Activated CD4-positive, alpha-beta T cell treated with anti-CD3 and anti-CD28 coated beads, Interleukin-2, amount 50 U/mL, for 16 hours (primary cell): Measurements from ENCODE around the gene PSD.
A peak's percentile ranks its signal among the peaks of the same experiment; 100 is the strongest.

Experiments
- DNase-seq: peaks from one replicate; pipeline ENCODE4 v3.0.0-alpha.2; 2020

The PSD gene

DNA sequence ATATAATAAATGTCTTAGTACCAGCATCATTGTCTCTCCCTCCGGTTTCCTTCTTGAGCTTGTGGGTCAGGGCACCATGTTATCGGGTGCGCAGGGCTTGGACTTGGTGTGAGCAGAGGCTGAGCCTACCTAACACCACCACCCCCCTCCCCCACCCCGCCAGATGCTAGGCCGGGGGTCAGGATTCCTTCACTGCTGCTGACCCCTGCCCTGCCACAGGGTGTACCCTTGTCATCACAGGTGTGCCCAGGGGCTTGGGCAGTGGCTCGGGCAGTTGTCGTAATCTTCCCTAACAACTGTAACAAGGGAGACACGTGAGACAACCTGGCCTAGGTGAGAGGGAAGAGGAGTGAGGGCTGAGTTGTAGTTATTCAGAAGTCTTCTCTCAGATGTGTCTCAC, 35.7 kb downstream of the PSD start:
- DNase-seq: no peak

DNA sequence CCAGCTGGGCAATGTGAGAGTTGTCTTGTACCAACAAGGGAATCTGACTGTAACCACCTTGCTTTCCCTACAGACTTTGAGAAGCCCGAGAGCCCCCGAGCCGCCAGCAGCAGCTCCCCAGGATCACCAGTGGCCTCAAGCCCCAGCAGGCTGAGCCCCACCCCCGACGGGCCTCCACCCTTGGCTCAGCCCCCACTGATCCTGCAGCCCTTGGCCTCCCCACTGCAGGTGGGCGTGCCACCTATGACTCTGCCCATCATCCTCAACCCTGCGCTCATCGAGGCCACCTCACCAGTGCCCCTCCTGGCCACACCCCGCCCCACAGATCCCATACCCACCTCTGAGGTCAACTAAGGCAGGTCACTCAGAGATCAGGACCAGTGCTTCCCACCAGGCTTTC, 36.6 kb downstream of the PSD start:
- no peak for DNase-seq

DNA sequence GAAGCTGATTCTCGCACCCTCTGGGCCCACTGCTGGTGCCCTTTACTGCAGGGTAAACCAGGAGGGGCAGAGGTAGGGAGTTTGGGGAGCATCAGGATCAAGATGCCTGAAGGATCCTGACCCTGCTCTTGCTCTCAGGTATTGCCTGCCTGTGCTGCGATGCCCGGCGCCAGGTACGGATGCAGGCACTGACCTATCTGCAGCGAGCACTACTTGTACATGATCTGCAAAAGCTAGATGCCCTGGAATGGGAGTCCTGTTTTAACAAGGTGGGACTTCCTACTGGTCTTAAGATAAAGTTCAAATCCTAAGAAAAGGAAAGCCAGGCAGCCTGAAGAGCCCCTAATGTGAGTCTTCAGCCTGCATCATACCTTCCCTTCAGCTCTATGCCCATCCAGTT, 39.2 kb downstream of the PSD start:
- no peak for DNase-seq

DNA sequence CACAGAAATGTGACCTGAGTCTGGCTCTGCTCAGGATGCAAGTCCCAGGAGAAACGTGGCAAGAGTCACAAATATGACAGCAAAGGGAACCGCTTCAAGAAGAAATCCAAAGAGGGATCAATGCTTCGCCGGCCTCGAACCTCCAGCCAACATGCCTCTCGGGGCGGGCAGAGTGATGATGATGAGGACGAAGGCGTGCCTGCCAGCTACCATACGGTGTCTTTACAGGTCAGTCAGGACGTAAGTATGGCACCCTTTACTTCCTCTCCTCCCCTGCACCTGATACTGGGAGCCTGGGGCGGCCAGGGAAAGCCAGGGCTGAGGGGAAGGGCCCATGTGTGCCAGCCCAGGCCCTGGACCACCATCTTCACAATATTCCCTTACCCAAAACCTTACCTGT, 41.7 kb downstream of the PSD start:
- no peak for DNase-seq

DNA sequence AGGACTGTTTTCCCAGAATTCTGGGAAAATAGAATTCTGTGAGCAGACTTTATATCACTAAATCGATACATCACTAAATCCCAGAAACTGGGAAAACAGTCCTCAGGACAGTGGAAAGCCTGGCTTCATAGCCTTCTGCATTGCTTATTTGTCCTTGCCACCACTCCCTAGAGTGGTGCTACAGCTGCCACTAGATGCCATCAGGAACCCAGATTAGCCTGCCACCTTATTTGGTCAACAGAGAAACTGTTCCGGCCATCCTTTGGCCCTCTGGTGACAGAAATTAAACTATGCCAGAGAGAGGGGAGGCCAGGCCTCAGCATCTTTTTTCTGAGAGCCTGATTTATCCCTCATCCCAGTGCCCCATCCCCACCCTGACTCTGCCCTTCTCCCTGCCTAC, 42.7 kb downstream of the PSD start:
- DNase-seq: no peak

DNA sequence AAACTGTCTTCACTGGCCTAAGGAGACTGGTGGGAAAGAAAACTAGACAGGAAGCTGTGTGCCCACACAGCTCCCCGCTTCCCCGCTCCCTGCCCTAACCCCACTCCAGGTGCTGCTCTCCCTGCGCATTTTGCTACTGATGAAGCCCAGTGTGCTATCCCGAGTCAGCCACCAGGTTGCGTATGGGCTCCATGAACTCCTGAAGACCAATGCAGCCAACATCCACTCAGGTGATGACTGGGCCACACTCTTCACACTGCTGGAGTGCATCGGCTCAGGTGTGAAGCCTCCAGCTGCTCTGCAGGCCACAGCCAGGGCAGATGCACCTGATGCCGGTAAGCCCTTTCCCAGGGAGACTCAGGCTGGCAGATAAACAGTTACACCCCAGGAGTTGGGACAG, 43.3 kb downstream of the PSD start:
- DNase-seq: no peak

DNA sequence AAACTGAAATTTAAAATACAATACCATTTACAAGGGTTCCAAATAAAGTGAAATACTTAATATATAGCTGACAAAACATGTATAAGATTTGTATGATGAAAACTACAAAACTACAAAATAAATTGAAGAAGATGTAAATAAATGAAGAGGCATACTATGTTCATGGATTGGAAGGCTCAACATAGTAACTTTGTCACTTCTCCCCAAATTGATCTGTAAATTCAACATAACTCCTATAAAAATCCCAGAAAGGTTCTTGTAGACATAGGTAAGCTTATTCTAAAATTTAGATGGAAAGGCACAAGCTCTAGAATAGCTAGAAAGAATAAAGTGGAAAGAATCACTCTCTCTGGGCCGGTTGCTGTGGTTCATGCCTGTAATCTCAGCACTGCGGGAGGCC, 47.3 kb downstream of the PSD start:
- no peak for DNase-seq

DNA sequence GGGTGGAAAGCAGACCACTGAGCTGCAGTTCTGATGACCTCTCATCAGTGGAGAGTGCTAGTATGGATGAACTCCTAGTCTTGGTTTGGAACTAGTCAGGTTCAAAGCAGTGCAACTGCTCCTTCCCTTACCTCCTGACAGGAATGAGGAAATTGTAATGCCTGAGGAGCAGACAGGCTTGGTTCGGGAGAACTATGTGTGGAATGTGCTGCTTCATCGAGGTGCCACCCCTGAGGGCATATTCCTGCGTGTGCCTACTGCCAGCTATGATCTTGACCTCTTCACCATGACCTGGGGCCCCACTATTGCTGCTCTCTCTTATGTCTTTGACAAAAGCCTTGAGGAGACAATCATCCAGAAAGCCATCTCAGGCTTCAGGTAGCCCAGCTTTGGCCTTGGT, 50.5 kb downstream of the PSD start:
- DNase-seq: no peak

DNA sequence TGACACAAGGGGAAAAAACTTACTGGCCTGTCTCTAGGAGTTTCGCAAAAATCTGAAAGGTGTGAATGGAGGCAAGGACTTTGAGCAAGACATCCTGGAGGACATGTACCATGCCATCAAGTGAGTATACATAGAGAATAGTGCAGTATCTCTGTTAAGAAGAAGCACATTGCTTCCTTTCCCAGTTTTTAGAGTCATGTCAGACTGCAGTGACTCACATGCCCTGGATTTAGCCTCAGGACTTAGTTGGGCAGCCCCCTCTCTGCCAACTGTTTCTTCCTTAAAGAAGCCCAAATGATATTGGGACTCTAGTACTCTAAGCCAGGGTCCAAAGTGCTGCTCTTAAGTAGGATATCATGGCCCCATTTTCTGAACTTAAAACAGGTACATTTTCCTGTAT, 51.1 kb downstream of the PSD start:
- DNase-seq: no peak

DNA sequence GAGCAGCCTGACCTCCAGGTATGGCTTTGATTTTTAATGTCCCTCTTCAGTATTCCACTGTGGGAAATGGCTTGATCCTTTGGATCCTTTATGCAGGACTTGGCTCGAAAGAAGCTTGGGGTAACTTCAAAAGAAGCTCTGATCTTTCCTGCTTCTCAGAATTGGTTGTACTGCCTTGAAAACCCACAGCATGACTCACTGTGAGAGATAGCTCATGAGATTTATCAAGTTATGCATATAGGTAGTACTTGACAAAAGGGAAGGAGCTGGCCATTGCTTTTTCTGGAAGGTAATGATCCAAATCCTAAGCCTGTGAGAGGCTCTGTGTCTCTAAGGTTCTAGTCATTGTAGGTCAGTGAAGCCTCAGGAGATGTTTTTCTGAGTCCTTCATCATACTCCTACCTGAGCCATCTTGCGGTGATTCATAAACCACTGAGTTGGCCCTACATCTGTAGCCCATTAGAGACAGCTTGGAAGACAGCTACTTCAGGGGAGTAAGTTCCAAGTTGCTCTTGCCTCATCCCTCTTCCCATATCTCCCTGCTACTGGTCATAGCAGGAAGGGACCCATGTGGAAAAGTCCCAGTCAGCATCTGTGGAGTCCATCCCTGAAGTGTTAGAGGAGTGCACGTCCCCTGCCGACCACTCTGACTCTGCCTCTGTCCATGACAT, 59.7 kb downstream of the PSD start:
- peak; percentile 50 for DNase-seq

DNA sequence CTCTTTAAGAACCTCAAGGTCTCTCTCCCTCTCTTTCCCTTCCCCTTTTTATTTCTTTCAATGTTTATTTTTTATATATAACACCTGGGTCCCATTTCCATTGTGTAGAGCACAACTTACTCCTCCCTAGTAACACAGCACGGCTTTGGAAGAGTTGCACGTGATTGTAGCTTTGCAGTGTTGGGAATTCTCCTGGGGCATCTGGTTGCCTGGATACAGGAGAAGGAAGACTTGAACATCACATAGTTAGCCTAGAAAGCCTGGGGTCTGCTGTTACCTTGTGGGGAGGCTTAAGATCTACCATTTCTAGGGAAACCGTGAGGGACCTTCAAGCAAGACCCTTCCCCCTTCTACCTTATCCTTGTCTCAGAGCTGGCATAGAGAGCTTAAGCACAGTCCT, 64.1 kb downstream of the PSD start:
- DNase-seq: no peak
